Panc1 (cell line): ENCODE results near the gene MAL. TPM values are rescaled to one million over a fixed set of nuclear protein-coding genes. Genes with fewer than 3 reads are reported as not detected.

Experiments
- ATAC-seq: fragments of 200-7000 bp; cut with Tn5 transposase; 2 replicates; pipeline ENCODE4 v1.9.1; 2020; ENCODE audit warnings: mild to moderate bottlenecking, moderate library complexity
- BruUV-seq: library from RNA; stranded (reverse); fragments of 400-500 nt; replicated peaks from 2 replicates; lab custom pipeline; 2021; lab: Mats Ljungman, UMichigan
- CTCF ChIA-PET: fragments of 300-600 bp; sonication (Branson Sonifier 250); formaldehyde crosslinking; loops from one replicate; lab custom pipeline; 2022; ENCODE audit warnings: antibody characterized with exemption; lab: Charles Lee
- POLR2A ChIA-PET: fragments of 300-600 bp; sonication (Branson Sonifier 250); formaldehyde crosslinking; loops from one replicate; lab custom pipeline; 2022; ENCODE audit warnings: antibody characterized with exemption; lab: Charles Lee
- DNase-seq: peaks from one replicate; pipeline ENCODE4 v3.0.0-alpha.2; 2010; ENCODE audit warnings: low read depth, low spot score
- H3K27ac ChIP-seq: 2 replicates; pipeline ENCODE4 v1.5.1; 2011; ENCODE audit warnings: mild to moderate bottlenecking, low read length, inconsistent platforms
- H3K27me3 ChIP-seq: fragments of 200-500 bp; sonication (Bioruptor generic); 2 replicates; pipeline ENCODE4 v1.6.0; 2014; ENCODE audit warnings: low read length, inconsistent platforms; ENCODE audit not compliant: control insufficient read depth, insufficient read depth
- H3K36me3 ChIP-seq: fragments of 200-500 bp; sonication (Bioruptor generic); 2 replicates; pipeline ENCODE4 v1.5.1; 2014; ENCODE audit warnings: inconsistent platforms, mild to moderate bottlenecking, low read length, moderate library complexity; ENCODE audit not compliant: control insufficient read depth, insufficient read depth
- H3K4me1 ChIP-seq: 2 replicates; pipeline ENCODE4 v1.5.1; 2011; ENCODE audit warnings: inconsistent platforms, mild to moderate bottlenecking, low read length, moderate library complexity; ENCODE audit not compliant: control insufficient read depth, insufficient read depth
- H3K4me3 ChIP-seq, 2 experiments: 2 replicates each; pipeline ENCODE4 v1.5.1; 2011 to 2012; ENCODE audit warnings: low read depth in 2 of 2, low read length in 2 of 2, mild to moderate bottlenecking in 2 of 2, inconsistent platforms in 1 of 2, moderate library complexity in 1 of 2
- H3K9me3 ChIP-seq: fragments of 200-500 bp; sonication (Bioruptor generic); 2 replicates; pipeline ENCODE4 v1.5.1; 2014; ENCODE audit warnings: low read depth, mild to moderate bottlenecking, inconsistent platforms, low read length, moderate library complexity; ENCODE audit not compliant: control insufficient read depth, insufficient read depth
- POLR2AphosphoS5 ChIP-seq: IDR thresholded peaks from 2 replicates; pipeline ENCODE4 v1.6.1; 2012; ENCODE audit warnings: mild to moderate bottlenecking, low read depth, low read length, moderate library complexity
- REST ChIP-seq, 2 experiments: IDR thresholded peaks; 2 replicates each; pipeline ENCODE4 v1.6.1; 2011 to 2012; ENCODE audit warnings: low read depth in 2 of 2, control low read depth in 1 of 2, low read length in 1 of 2, mild to moderate bottlenecking in 1 of 2, moderate library complexity in 1 of 2; ENCODE audit not compliant: insufficient read depth in 1 of 2
- SIN3A ChIP-seq: IDR thresholded peaks from 2 replicates; pipeline ENCODE4 v1.6.1; 2012; ENCODE audit warnings: low read depth, mild to moderate bottlenecking, low read length, moderate library complexity, borderline replicate concordance; ENCODE audit not compliant: insufficient read depth
- TCF7L2 ChIP-seq: IDR thresholded peaks from 2 replicates; pipeline ENCODE4 v1.6.1; 2011; ENCODE audit warnings: mild to moderate bottlenecking, low read depth, low read length, inconsistent platforms
- in situ Hi-C: cut with HindIII; loops from 2 replicates; pipeline ENCODE4 v1.10.0; 2016; ENCODE audit warnings: low sequenced_read_pairs, low pct_unique_long_range_greater_than_20kb
- intact Hi-C: fragments of 100-400 bp; cut with micrococcal nuclease; formaldehyde crosslinking; loops from one replicate; pipeline ENCODE4 v1.10.0; 2022; ENCODE audit not compliant: unreplicated experiment
- total RNA-seq: library from RNA; stranded (reverse); gene quantifications from one replicate; pipeline ENCODE4 v1.2.1, GENCODE V29; 2021; ENCODE audit not compliant: unreplicated experiment
- TF ChIP-seq, protein P1 (sequence below): fragments of 450-650 bp; IDR thresholded peaks from 2 replicates; pipeline ENCODE4 v1.5.1; 2017; ENCODE audit warnings: mild to moderate bottlenecking

MAL gene
- total RNA-seq, 1 experiment from 2014 or later: 1.3 TPM

- 0 out of 2 replicates have a peak, but pooled peaks have one; percentile 26 for ATAC-seq
- no peak overlapping the region for H3K4me3 ChIP-seq
- H3K9me3 ChIP-seq: no peaks in the 10 kb centered on the region
- DNase-seq: no peak
- POLR2A ChIA-PET: no interaction called here
- intact Hi-C loops: no loop called here
- H3K27me3 ChIP-seq: peaks cover 7% of the 10 kb centered on the region
- BruUV-seq: no TSS peak
- CTCF ChIA-PET: interaction anchor here (0.6 kb wide), 1 partner anchor 9 kb away, joined by 3 read pairs; no protein-coding TSS in a partner anchor
- H3K4me1 ChIP-seq: no peaks in the 10 kb centered on the region
- in situ Hi-C loops: no loop called here
- no peak overlapping the region for H3K27ac ChIP-seq
- TF ChIP-seq SIN3A (no peak), POLR2AphosphoS5 (no peak), TCF7L2 (no peak), REST (IDR thresholded peaks at IDR 0.05; ENCODE audit: insufficient read depth in 1 of 2, low read depth in 2 of 2, low read length in 1 of 2) (no peak)
- TF ChIP-seq, protein P1, sequence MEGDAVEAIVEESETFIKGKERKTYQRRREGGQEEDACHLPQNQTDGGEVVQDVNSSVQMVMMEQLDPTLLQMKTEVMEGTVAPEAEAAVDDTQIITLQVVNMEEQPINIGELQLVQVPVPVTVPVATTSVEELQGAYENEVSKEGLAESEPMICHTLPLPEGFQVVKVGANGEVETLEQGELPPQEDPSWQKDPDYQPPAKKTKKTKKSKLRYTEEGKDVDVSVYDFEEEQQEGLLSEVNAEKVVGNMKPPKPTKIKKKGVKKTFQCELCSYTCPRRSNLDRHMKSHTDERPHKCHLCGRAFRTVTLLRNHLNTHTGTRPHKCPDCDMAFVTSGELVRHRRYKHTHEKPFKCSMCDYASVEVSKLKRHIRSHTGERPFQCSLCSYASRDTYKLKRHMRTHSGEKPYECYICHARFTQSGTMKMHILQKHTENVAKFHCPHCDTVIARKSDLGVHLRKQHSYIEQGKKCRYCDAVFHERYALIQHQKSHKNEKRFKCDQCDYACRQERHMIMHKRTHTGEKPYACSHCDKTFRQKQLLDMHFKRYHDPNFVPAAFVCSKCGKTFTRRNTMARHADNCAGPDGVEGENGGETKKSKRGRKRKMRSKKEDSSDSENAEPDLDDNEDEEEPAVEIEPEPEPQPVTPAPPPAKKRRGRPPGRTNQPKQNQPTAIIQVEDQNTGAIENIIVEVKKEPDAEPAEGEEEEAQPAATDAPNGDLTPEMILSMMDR: no peak
- H3K36me3 ChIP-seq: no peaks in the 10 kb centered on the region
These were observed 44.0 kb downstream of the MAL start for GRCh38 chr2:95069465-95069864.

- no peak overlapping the region for H3K27ac ChIP-seq
- intact Hi-C loops (no loop called here), in situ Hi-C loops (no loop called here)
- DNase-seq (no peak), ATAC-seq (no peak)
- no peak overlapping the region for H3K4me3 ChIP-seq
- ChIA-PET POLR2A (no interaction called here), CTCF (no interaction called here)
- TF ChIP-seq POLR2AphosphoS5 (no peak), REST (IDR thresholded peaks at IDR 0.05; ENCODE audit: insufficient read depth in 1 of 2, low read depth in 2 of 2, low read length in 1 of 2) (no peak), SIN3A (no peak), TCF7L2 (no peak)
- TF ChIP-seq, protein P1: no peak
- H3K9me3 ChIP-seq: no peaks in the 10 kb centered on the region
- BruUV-seq: no TSS peak
- H3K36me3 ChIP-seq: no peaks in the 10 kb centered on the region
- peaks cover 13% of the 10 kb centered on the region for H3K27me3 ChIP-seq
- H3K4me1 ChIP-seq: no peaks in the 10 kb centered on the region; the same call in 1 of the 2 replicates
These were observed 46.3 kb downstream of the MAL start for GRCh38 chr2:95071856-95072255.
